ENCODE data around the gene SLC7A5.

Gene SLC7A5

GRCh38 chr16:87824991-87825841 is 44.1 kb downstream of the SLC7A5 start:
- DNase-seq (ENCODE audit: extremely low spot score), result no peak
- no peak for TF ChIP-seq SUZ12 (IDR thresholded peaks at IDR 0.05)
- TF ChIP-seq FOXK2 (IDR thresholded peaks at IDR 0.05), result no peak
- no peak for TF ChIP-seq TARDBP (IDR thresholded peaks at IDR 0.05)
- no peak for TF ChIP-seq PKNOX1 (IDR thresholded peaks at IDR 0.05)
- TF ChIP-seq BHLHE40 (IDR thresholded peaks at IDR 0.05; ENCODE audit: borderline replicate concordance), result no peak
- no peak for TF ChIP-seq ELF4 (IDR thresholded peaks at IDR 0.05)
- TF ChIP-seq FOXA1 (IDR thresholded peaks at IDR 0.05), result no peak
- TF ChIP-seq ARNT (IDR thresholded peaks at IDR 0.05), result no peak
- TF ChIP-seq HDGF (IDR thresholded peaks at IDR 0.05; ENCODE audit: borderline replicate concordance), result no peak
- TF ChIP-seq ZNF384 (IDR thresholded peaks at IDR 0.05), result no peak
- CTCF ChIA-PET, result interaction anchor here (1.1 to 1.8 kb wide), 2 partner anchors 25 to 34 kb away, joined by 4 to 6 read pairs; no protein-coding TSS in a partner anchor
- POLR2A ChIA-PET, result interaction anchor here (0.9 to 1.0 kb wide), 2 partner anchors 11 to 46 kb away, joined by 3 to 5 read pairs; no protein-coding TSS in a partner anchor

GRCh38 chr16:87824016-87824990 is 45.0 kb downstream of the SLC7A5 start:
- TF ChIP-seq L3MBTL2 (conservative IDR thresholded peaks at IDR 0.05), result no peak
- no peak for TF ChIP-seq TARDBP (IDR thresholded peaks at IDR 0.05)
- TF ChIP-seq SP1 (IDR thresholded peaks at IDR 0.05), result no peak
- ChIA-PET CTCF (interaction anchor here (1.1 kb wide), 1 partner anchor 26 kb away, joined by 4 read pairs; no protein-coding TSS in a partner anchor), POLR2A (no interaction called here)
- DNase-seq (ENCODE audit: extremely low spot score), result no peak

GRCh38 chr16:87823181-87823929 is 46.0 kb downstream of the SLC7A5 start:
- ChIA-PET POLR2A (no interaction called here), CTCF (no interaction called here)
- DNase-seq (ENCODE audit: extremely low spot score), result no peak
- TF ChIP-seq ARNT (IDR thresholded peaks at IDR 0.05), result no peak
- TF ChIP-seq CTBP1 (IDR thresholded peaks at IDR 0.05; ENCODE audit: borderline replicate concordance), result no peak
- TF ChIP-seq L3MBTL2 (conservative IDR thresholded peaks at IDR 0.05), result no peak
- no peak for TF ChIP-seq SP1 (IDR thresholded peaks at IDR 0.05)
- no peak for TF ChIP-seq FOXK2 (IDR thresholded peaks at IDR 0.05)
- no peak for TF ChIP-seq SUZ12 (IDR thresholded peaks at IDR 0.05)
- TF ChIP-seq LEF1 (IDR thresholded peaks at IDR 0.05; ENCODE audit: borderline replicate concordance), result no peak

GRCh38 chr16:87822108-87822970 is 47.0 kb downstream of the SLC7A5 start:
- DNase-seq (ENCODE audit: extremely low spot score), result no peak
- ChIA-PET POLR2A (no interaction called here), CTCF (interaction anchor here (1.0 kb wide), 1 partner anchor 48 kb away, joined by 3 read pairs; no protein-coding TSS in a partner anchor)
- TF ChIP-seq TARDBP (IDR thresholded peaks at IDR 0.05) (no peak), ELF4 (IDR thresholded peaks at IDR 0.05) (no peak), L3MBTL2 (conservative IDR thresholded peaks at IDR 0.05) (no peak), NFRKB (IDR thresholded peaks at IDR 0.05) (no peak), CTBP1 (IDR thresholded peaks at IDR 0.05; ENCODE audit: borderline replicate concordance) (no peak), ARNT (IDR thresholded peaks at IDR 0.05) (no peak), SP1 (IDR thresholded peaks at IDR 0.05) (no peak), BHLHE40 (IDR thresholded peaks at IDR 0.05; ENCODE audit: borderline replicate concordance) (no peak), ZNF384 (IDR thresholded peaks at IDR 0.05) (no peak), HDGF (IDR thresholded peaks at IDR 0.05; ENCODE audit: borderline replicate concordance) (no peak), FOXK2 (IDR thresholded peaks at IDR 0.05) (no peak), LEF1 (IDR thresholded peaks at IDR 0.05; ENCODE audit: borderline replicate concordance) (no peak), PKNOX1 (IDR thresholded peaks at IDR 0.05) (no peak; the same call in 1 of the 2 replicates), FOXA1 (IDR thresholded peaks at IDR 0.05) (no peak)

- no peak for DNase-seq (ENCODE audit: extremely low spot score)
- TF ChIP-seq FOXM1 (IDR thresholded peaks at IDR 0.05; ENCODE audit: borderline replicate concordance) (no peak), TARDBP (IDR thresholded peaks at IDR 0.05) (no peak)
- ChIA-PET CTCF (interaction anchor here (1.0 kb wide), 1 partner anchor 49 kb away, joined by 3 read pairs; no protein-coding TSS in a partner anchor), POLR2A (no interaction called here)
Measured at GRCh38 chr16:87821376-87822107, 47.8 kb downstream of the SLC7A5 start.

Measured in HEK293T (cell line).